Left forelimb (tissue), 1 donor: ENCODE data around the gene RNF39.

Source experiments
- DNase-seq: peaks from one replicate; pipeline ENCODE4 v3.0.0-alpha.2; 2018; ENCODE audit warnings: low spot score

Gene RNF39

DNA sequence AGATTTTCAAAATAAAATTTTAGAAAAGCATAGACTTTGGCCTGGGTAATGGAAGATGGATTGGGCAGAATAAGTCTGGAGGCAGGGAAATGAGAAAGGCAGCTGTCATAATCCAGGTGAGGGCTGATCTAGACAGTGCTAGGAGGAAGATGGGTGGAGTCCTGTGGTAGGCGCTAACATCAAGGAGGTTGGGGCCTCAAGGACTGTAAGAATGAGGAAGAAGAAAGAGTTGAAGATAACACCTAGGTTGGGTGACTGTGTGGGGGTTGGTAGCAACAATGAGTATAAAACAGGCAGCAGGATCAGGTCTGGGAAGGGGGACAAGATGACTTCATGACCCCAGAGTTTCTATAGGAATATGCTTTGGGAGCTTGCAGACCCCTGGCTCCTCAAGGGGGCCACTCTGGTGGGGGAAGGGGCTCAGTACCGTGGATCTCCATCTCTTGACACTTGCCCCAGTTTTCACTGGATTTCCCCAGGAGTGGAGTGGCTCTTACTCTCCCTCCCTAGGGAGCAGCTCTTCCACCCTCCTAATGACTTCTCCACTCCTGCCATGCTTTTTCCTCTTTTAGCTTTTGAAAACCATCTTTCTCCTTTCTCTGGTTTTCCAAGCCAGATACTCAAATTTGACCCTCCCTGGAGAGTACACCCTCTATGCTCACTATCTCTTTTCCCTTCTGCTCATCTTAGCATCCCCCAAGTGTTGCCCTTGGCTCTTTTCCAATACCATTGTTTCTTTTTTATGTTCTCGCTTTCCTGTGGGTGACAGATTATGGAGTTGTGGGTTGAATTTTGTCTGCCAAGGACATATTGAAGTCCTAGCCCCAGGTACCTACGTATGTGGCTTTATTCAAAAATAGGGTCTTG, 22.6 kb upstream of the RNF39 start:
- DNase-seq: no peak

DNA sequence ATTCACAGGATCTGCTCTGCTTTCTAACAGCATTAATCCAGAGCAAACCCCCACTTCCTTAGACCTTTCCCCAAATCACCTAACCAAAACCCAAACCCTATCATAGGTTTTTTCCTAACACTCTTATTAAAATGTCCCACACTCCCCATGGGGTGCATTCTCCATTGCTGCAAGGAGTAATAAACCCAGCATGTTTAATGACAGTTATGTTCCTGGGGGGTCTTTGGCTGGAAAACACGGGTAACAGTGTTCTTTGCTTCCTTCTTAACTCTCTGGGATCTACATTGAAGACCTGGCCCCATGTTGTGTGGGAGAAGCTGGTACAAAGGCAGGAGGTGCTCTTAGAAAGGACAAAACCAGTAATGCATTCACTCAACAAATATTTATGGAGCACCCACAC, 21.3 kb upstream of the RNF39 start:
- DNase-seq: no peak

DNA sequence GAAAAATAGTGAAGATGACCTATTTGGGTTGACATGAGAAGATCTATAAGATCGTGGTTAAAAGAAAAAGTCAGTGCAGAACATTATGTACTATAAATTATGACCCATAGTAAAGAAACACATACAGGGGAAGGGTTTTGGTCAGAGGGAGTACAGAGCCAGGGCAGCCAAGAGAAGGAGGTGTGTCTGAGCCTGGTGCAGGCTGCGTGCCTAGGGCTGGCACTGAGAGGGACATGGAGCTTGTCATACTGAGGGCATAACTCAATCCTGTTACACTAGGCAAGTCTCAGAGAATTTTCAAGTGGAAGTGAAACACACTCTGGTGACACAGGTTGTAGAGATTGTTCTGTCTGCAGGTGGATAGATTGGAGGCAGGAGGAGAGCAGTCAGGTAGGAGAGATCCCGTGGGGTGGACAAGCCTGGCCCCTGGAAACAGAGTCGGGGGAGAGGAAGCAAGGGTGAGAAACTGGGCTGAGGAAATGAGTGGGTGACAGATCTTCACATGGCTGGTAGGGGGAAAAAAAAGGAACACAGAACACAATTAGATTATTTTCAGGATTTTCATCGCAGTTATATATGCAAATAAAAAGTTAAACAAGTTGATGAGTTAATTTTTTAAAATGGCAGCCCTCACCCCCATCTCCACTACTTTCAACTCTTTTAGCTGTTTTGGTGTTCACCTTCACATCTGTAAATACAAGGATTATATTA, 18.5 kb upstream of the RNF39 start:
- DNase-seq: no peak

DNA sequence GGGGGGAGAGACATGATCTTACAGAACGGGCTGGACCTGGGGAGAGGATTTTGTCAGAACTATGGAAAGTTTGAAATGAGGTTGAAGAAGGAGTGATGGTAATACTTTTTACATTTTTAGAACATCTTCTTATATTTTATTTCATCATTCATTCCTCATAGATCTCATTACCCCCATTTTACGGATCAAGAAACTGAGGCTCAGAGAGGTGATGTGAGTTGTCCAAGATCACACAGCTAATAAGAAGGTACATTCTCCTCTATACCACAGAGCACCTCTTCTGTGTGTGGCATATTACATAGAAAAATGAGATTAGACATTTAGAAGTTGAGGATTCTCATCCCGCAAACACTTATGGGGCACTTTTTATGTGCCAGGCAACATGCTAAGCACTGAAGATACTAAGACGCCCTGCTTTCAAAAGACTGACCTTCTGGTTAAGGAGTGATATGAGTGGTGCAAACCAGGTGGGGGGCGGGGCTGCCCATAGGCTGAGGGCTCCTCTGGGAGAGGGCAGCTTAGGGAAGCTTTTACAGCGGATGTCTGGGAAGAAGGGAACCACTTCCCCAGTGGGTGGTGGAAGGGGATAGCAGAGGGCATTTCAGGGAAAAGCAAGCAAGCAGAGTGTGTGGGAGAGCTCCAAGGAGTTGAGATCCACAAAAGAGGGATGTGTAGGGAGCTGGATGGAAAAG, 17.4 kb upstream of the RNF39 start:
- DNase-seq: no peak

DNA sequence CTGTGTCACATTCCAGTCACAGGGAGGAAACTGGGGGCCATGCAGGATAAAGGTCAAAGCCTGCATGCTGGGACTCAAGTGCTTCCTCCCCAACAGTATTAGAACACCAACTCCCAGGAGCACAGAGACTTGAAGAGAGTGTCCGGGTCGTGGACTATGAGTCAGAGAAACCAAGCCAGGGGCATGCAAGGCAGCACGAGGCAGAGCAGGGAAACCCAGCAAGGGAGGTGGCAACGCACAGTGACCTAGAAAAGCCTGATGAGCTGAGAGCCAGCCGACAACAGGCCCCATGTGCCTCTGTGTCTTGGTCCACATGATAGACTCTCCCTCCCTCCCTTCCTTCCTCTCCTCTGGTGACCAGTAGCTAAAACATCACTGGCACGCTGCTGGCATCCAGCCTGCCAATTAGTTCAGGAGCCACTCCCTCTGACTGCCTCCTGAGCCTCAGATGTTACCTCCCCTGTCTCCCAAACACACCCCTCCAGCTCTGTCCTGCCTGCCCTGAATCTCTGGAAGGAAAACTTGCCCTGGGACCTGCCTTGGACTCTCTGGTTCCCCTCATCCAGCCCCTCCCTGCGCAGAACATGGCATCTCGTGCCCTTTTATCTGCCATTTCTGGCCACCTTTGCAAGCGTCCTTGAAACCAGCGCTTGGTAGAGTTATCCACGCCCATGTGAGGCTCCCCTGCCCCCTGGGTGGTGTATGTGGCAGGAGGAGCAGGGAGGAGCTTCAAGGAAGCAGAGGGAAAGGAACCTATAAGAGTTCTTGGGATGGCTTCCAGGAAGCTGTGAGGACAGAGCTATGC, 16.2 kb upstream of the RNF39 start:
- no peak for DNase-seq

DNA sequence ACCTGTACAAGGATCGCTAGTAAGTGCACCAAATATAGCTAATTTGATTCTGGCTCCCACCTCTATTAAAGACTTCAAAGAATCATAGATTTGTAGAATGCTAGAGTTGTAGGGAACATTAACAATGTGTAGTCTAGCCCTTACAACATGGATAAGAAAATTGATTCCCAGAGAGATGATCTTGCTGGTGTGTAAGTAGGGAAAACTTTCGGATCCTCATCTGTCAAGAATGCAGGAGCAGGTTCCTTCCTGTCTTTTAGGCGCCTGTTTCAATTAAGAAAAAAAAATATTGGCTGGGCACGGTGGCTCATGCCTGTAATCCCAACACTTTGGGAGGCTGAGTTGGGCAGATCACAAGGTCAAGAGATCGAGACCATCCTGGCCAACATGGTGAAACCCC, 12.3 kb upstream of the RNF39 start:
- DNase-seq: no peak

DNA sequence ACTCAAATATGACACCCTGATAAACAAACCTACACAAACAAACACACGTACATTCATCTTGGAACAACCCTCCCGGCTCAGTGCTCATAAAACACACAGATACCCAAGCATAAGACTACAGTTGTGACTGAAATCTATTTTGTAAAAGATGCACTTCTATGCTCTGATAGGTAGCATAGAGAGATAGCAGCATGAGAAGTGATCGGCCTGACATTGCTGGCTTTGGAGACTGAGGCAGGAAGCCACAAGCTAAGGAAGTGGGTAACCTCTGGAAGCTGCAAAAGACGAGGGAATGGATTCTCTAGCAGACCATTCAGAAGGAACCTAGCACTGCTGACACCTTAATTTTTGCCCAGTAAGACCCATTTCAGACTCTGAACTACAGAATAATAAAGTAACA, 1.6 kb upstream of the RNF39 start:
- no peak for DNase-seq

DNA sequence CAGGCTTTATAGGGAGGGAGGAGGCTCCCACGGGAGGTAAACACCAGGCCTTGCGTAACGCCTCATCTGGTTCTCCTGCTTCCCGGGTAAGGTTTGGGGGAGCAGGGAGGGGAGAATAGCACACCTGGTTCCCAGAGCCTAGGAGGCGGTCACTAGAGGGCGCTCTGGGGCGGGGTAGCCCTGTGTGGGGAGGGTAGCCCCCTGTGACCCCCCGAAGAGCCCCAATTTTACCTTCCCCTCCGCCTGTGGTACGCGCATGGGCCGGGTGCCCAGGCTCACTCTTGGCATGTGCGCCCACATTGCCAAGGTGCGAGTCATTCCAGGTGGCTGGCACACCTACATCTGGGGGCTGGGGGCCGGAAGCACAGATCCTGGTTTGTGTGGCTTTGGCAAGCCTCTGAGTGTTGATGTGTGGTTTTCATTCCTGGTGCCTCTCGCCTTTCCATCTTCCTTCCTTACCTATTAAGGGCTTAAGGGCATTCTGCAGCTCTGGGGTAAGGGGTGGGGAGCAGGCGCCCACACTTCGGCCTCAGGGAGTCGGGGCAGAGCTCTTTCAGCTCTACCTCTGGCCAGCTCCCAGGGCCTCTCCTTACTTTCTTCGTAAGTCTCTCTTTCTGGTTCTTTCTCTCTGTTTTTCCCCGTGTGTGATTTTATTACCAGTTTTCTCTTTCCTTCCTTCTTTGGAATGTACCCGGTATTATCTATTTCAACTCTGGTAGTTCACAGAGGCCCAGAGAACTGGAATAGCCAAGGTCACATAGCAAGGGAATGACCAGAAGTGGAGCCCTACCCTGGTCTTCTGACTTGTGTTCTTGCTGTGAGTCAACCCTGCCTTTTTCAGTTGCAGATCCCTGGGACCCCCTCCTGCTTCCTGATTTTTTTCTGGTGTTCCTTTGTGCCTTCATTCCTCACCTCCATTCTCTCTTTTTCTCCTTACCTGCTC, 492 bp upstream of the RNF39 start:
- DNase-seq: no peak

DNA sequence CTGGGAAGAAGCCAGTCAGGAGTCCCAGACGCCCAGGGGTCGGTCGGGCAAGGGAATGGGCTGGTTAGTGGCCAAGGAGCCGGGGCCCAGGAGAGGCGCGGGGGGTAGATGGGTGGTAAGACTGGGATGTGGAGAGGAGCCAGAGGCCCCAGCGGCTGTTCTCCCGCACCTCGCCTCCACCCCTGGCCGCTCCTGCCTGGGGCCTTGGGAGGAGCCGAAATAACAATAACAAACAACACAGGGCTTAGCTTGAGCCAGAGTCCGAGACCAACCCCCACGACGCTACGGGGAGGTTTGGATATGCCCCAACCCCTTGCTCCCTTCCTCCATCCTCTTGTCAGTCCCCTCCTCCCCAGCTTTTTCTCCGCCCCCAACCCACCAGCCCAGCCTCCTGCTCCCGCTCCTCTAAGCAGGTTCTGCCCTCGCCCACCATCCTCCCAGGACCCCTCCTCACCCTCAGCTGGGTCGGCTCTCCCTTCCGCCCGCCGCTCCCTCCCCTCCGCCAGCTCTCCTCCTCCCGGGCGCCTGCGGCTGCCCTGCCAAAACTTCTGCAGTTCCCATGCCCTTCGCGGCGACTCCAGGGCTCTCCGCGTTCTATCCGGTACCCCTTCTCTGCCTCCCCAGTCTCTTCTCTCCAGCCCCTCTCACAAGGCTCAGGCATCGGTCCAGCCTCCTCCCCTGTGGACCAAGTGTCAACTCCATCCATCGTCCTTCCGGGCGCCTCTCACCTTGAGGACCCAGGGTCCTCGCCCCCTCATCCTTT, 1.1 kb downstream of the RNF39 start:
- DNase-seq: no peak

DNA sequence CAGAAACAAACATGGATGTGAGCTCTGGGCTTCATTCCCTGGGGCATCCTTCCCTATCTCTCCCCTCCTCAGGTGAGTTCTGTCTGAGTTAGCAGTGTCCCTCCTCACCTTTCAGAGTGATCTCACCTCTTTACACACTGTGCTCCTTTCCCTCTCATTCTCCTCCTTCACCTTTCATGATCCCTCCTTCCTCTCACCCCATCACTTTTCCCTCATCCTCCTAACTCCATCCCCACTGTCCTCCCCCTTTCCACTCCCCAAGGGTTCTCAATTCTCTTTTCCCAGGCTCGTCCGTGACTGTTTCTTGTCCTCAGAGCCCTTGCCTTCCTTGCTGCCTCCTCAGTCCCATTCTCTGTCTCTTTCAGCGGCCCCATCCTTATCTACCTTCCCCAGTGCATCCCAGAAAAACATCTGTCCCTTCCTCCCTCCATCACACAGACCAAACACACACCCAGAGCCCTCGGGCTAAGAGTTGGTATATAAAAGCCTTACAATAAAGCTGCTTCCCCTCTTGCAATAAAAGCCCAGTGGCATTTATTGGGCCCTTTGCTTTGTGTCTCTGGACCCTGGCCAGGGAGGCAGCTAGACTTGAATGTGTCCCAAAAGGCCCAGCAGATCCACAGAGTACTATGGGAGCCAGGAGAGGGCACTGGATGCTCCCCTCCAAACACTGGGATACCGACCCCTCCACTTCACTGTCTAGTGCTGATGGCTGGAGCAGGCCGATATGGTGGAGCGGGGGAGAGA, 1.9 kb downstream of the RNF39 start:
- no peak for DNase-seq

DNA sequence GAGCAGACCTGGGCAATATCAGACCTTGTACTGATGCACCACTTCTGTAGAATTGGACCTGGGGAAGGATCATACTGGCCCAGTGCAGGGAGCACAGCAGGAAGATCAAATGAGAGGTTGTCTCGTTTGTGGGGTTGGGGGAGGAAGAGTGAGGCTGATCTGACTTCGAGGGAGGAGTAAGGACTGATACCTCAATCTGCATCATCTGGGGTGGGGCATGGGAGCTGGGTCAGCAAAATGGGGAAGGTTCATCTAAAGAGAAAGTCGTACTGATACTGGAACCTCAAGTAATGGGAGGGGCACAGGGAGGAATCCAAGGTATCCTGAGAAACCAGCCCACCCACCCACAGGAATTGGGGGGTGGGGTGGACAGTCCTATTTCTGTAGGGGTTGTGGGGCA, 3.7 kb downstream of the RNF39 start:
- DNase-seq: no peak

DNA sequence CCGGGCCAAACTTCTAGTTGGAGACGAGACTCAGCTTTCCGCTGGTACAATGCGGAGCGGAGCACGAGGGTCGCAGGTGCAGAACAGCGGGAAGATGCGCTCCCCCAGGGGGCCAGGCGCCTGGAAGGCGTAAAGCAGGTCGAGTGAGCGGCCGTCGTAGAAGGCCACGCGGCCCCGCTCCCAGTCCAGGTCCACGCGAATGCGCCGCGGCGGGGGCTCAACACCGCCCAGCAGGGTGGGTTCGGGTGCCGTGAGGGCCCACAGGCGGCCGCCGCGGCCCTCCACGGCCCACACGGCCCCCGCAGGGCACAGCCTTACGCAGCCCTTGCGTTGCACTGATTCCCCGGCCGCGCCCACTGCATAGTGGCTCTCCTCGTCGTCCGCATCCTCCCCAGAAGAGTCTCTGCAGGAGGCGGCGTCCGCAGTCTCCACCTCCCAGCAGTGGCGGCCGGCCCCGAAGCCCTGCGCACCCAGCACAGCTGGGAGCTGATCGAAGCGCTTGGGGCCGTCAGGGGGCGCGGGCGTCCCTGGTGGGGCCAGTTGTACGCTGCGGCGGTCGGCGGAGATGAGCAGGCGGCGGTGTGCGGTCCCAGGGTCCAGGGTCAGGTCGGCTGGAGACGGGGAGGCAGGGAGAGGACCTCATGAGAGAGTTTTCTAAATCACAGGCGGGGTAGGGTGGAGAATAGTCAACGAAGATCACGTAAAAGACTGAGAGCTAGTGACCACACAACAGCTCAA, 4.3 kb downstream of the RNF39 start:
- no peak for DNase-seq

DNA sequence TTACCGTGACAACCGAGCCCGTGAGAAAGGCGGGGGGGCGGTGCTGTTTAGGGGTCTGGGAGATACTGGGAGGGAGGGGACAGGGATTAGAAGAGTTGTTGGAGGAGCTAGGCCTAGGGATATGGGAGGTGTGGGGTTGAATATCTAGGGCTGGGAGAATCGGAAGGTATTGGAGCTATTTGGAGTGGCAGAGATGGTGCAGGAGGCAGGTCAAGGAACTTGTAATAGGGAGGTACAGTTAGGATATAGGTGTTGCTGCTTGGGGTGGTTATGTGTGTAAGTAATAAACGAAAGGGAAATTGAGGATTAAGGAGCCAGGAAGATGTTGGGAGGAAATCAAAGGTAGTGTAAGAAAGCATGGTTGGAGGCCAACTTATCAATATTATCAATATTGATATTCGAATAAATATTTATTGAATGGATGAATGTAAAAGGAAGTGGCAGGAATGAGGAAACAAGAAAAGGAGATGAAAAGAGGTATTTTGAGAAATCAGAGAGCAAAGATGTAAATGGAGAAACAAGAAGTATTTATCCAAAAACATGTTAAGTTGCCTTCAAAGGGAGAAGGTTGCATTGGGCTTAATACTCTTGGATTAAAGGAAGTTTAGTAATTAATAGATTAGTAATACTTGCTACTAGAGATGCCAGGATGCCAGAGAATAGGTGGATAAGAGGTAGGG, 8.0 kb downstream of the RNF39 start:
- DNase-seq: no peak

DNA sequence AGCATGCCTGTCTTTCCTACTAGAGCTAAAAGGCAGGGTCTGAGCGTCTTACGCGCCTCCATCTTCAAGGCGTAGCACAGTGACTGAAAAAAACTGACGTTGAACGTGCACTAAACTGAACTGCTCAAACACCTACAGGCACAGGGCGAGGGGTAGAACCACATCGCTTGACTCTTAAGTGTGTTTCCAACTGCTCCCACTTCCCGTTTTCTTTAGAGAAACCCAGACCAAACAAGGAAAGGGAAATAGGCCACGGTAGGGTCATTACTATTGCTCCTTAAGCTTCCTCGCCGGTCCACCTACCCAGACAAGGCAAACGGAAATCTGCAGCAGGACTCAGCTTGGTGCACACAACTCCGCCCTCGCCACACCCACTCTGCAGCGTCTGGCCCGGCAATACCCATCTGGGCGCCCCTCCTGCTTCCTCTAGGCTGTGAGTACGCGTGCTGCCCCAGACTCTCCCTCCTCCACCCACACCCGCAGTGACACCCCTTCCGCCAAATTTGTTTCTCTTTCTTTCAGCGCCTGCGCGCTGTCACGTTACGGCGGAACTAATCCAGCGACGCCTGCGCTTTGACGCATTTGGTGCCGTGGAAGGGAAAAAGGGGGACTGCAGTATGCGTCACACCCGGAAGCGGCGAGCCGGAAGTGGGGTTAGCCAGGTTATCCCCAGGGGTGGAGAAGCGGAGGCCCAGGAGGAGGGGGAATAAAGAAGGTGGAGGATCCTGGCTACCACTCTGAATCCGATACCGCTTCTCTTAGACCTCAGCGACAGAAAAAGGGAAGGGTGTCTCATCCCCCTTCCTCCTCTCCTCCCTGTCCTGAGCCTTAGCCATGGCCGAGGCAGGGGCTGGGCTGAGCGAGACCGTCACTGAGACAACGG, 8.8 kb downstream of the RNF39 start, which contains the start of gene PPP1R11:
Gene PPP1R11, plus strand, starts transcription at position 622 of the 883 bp plus-strand sequence. Its CDS starts 213 bp downstream, at position 835.
- DNase-seq: peak; percentile 98

DNA sequence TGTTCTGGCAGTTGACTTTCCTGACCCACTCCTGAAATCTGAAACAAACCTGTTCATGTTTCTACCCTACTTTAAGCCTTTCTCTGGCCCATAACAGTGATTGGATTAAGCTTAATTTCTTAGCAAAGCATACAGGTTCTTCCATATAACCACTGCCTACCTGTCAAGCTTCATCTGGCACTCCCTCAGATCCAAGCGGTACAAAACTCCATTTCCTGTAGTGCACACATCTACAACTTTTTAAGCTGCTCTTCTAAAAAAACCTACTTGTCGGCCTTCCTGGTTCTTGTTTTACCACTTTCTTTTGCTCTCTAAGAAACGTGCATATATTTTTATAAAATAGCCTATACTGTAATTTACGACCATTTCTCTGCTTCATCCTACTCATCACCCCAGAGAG, 9.5 kb downstream of the RNF39 start:
- DNase-seq: no peak

DNA sequence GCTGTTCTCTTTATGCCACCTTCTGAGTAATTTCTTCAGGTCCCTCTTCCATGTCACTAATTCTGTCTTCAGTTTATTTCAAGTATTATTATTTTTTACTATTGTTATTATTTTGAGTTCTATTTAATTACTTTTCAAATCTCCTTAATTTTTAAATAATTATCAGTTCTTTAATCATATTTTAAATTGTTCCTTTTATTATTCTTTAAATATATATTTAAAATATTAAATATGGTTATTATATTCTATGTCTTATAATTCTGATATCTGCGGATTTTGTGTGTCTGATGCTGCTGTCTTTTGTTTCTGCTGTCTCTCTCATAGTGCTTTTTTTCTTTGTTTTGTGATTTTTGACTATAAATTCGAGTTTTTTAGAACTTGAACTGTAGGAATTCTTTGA, 12.3 kb downstream of the RNF39 start:
- no peak for DNase-seq
